ENCODE results near the gene ARSI.

Gene ARSI

DNA sequence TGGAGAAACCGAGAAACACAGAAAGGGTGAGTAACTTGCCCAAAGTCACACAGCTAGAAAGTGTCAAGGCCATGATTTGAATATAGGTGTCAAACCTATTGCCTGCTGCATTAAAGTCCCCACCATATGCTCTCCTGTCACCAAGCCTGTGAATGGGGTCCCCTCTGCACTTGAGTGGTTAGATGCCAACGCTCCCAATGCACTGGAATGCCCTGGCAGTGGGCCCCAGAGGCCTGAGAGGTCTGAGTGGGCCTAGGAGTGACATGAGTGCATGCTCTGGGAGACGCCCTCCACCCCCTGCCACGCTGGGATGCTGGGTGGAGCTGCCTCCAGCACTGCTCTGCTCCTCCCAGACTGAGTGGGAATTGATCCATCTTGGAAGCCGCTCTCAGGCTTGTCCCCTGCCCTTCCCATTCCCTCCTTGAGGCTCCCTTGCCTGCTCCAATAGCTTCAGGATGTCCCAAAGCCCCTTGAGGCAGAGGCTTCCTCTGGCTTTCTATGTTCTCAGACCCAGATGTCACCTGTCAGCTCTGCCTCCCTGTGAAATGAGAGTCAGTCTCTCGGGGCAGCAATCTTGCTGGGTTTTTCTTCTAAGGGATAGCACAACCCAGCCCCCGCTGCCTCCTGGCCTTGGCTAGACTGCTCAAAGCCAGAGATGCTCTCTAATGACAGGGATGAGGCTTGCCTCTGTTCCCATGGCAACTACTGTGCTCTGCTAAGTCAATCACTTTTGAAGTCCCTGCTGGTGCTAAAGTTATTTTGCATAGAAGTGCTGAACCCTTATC, 6.6 kb upstream of the ARSI start:
- H3K27me3 ChIP-seq (replicated peaks in 2 of 5; ENCODE audit: control insufficient read depth in 4 of 5, insufficient read depth in 5 of 5, low read length in 4 of 5): peaks cover 1 to 14% (median 4%) of the 10 kb centered on the region in 5 experiments
- WGBS (ENCODE audit: insufficient coverage): 92% methylated on average over 5 of the region's 7 CpGs
- H3K4me1 ChIP-seq (ENCODE audit: control extremely low read depth in 1 of 4, control insufficient read depth in 4 of 4, insufficient read depth in 4 of 4, low read length in 3 of 4): peaks cover 0 to 2% (median 0%) of the 10 kb centered on the region in 4 experiments
- POLR2A ChIA-PET: no interaction called here
- no peak overlapping the region for H3K27ac ChIP-seq (ENCODE audit: insufficient read depth in 1 of 2, low read depth in 1 of 2, low read length in 2 of 2, poor library complexity in 1 of 2, severe bottlenecking in 2 of 2)
- no peak for DNase-seq
- CTCF ChIA-PET: interaction anchor here (0.7 to 1.3 kb wide), 4 partner anchors 18 to 125 kb away, joined by 3 to 4 read pairs (median 3); no protein-coding TSS in a partner anchor
- H3K9me3 ChIP-seq (ENCODE audit: control extremely low read depth in 1 of 5, control insufficient read depth in 4 of 5, insufficient read depth in 2 of 5, low read depth in 1 of 5, low read length in 4 of 5): no peaks in the 10 kb centered on the region
- no peaks in the 10 kb centered on the region for H3K36me3 ChIP-seq (ENCODE audit: control insufficient read depth in 4 of 4, insufficient read depth in 4 of 4, low read length in 3 of 4)
- no peak overlapping the region for H3K4me3 ChIP-seq (ENCODE audit: control insufficient read depth in 1 of 7, extremely low read depth in 1 of 7, insufficient read depth in 4 of 7, low read depth in 2 of 7, low read length in 6 of 7)

DNA sequence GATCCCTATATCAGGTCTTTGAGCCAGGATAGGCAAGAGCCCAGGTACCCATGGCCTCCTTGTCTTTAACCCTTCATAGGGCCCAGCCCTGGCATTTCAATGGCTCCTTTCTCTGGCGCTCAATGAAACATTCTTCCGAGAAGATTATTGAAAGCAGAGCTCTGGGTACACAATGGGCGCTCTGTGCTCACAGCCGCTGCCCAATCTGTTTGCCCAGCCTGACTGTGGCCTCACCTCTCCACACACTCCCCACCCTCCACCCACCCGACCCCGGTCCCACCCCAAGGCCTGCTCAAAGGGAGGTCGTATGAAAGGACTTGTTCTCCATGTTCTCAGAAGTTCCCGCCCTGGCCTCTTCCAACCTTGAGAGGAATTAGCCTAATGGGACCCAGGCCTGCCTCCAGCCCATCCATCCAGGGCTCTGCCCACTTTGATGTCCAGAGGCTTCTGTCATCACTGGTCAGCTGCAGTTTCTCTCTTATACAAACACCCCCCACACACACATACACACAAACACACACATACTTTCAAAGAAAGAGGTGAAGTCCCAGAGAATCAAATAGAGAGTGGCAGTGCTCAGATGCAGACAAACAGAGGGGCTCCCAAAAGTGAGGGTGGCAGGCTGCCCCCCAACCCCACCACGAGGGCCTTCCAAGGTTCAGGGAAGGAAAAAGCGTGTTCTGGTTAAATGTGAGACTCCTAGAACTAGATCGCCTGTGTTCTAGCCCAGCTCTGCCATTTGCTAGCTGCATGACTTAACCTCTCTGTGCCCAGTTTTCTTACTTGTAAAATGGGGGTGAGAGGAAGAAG, 5.1 kb upstream of the ARSI start:
- no peaks in the 10 kb centered on the region for H3K36me3 ChIP-seq (ENCODE audit: control insufficient read depth in 4 of 4, insufficient read depth in 4 of 4, low read length in 3 of 4)
- H3K4me1 ChIP-seq (ENCODE audit: control extremely low read depth in 1 of 4, control insufficient read depth in 4 of 4, insufficient read depth in 4 of 4, low read length in 3 of 4): peaks cover 0 to 5% (median 1%) of the 10 kb centered on the region in 4 experiments
- CTCF ChIA-PET: interaction anchor here (1.3 to 1.4 kb wide), 2 partner anchors 12 to 25 kb away, joined by 3 to 4 read pairs; no protein-coding TSS in a partner anchor
- no peaks in the 10 kb centered on the region for H3K9me3 ChIP-seq (ENCODE audit: control extremely low read depth in 1 of 5, control insufficient read depth in 4 of 5, insufficient read depth in 2 of 5, low read depth in 1 of 5, low read length in 4 of 5)
- 98% methylated on average over 9 of the region's 11 CpGs for WGBS (ENCODE audit: insufficient coverage)
- H3K4me3 ChIP-seq (ENCODE audit: control insufficient read depth in 1 of 7, extremely low read depth in 1 of 7, insufficient read depth in 4 of 7, low read depth in 2 of 7, low read length in 6 of 7): no peak overlapping the region
- no peak for DNase-seq
- H3K27me3 ChIP-seq (replicated peaks in 2 of 5; ENCODE audit: control insufficient read depth in 4 of 5, insufficient read depth in 5 of 5, low read length in 4 of 5): peaks cover 2 to 26% (median 18%) of the 10 kb centered on the region in 5 experiments
- POLR2A ChIA-PET: no interaction called here
- H3K27ac ChIP-seq (ENCODE audit: insufficient read depth in 1 of 2, low read depth in 1 of 2, low read length in 2 of 2, poor library complexity in 1 of 2, severe bottlenecking in 2 of 2): no peak overlapping the region

DNA sequence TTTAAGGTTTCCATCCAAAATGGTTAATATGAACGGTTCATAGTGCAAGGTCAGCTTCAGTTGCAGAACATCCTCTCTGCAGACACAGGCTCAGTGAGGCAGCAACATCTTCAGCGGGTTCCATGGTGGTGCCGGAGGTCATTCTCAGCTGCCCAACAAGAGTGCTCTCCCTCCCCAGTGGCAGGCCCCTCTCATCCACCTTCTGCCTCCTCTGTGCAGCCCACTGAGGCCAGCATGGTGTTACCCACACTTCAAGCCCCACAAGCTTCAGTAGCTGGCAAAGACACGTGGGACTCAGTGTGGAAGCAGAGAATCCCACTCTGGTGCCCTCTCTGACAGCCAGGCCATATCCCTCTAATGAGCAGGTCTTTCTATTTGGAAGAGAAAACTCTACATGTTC, 4.1 kb upstream of the ARSI start:
- Histone ChIP-seq H3K4me1 (ENCODE audit: control extremely low read depth in 1 of 4, control insufficient read depth in 4 of 4, insufficient read depth in 4 of 4, low read length in 3 of 4) (peaks cover 0 to 15% (median 6%) of the 10 kb centered on the region in 4 experiments), H3K27me3 (replicated peaks in 2 of 5; ENCODE audit: control insufficient read depth in 4 of 5, insufficient read depth in 5 of 5, low read length in 4 of 5) (peaks cover 2 to 34% (median 29%) of the 10 kb centered on the region in 5 experiments), H3K36me3 (ENCODE audit: control insufficient read depth in 4 of 4, insufficient read depth in 4 of 4, low read length in 3 of 4) (no peaks in the 10 kb centered on the region), H3K9me3 (ENCODE audit: control extremely low read depth in 1 of 5, control insufficient read depth in 4 of 5, insufficient read depth in 2 of 5, low read depth in 1 of 5, low read length in 4 of 5) (no peaks in the 10 kb centered on the region), H3K4me3 (ENCODE audit: control insufficient read depth in 1 of 7, extremely low read depth in 1 of 7, insufficient read depth in 4 of 7, low read depth in 2 of 7, low read length in 6 of 7) (no peak overlapping the region), H3K27ac (ENCODE audit: insufficient read depth in 1 of 2, low read depth in 1 of 2, low read length in 2 of 2, poor library complexity in 1 of 2, severe bottlenecking in 2 of 2) (no peak overlapping the region)
- ChIA-PET CTCF (interaction anchor here (1.0 to 1.2 kb wide), 2 partner anchors 19 to 65 kb away, joined by 3 to 4 read pairs; no protein-coding TSS in a partner anchor), POLR2A (no interaction called here)
- WGBS (ENCODE audit: insufficient coverage): 100% methylated on average over 4 of the region's 4 CpGs
- DNase-seq: no peak

DNA sequence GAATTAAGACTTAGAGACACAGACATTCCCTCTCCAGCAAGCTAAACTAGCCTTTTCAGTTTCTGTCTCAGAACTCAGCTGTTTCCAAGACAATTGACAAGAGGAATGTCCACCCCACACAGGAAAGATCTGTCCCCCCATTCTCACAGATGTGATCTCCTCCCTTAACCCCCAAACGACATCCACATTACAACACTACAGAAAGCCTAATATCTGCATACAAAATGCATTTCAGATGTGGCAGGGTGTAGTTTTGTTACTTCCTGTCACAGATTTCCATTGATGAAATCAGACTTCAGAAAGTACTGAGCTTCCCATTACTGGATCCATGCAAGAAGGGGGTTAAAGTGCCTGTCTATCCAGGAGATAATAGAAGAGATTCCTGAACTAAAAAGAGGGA, 2.9 kb upstream of the ARSI start:
- Histone ChIP-seq H3K36me3 (ENCODE audit: control insufficient read depth in 4 of 4, insufficient read depth in 4 of 4, low read length in 3 of 4) (no peaks in the 10 kb centered on the region), H3K27ac (ENCODE audit: insufficient read depth in 1 of 2, low read depth in 1 of 2, low read length in 2 of 2, poor library complexity in 1 of 2, severe bottlenecking in 2 of 2) (no peak overlapping the region), H3K4me1 (ENCODE audit: control extremely low read depth in 1 of 4, control insufficient read depth in 4 of 4, insufficient read depth in 4 of 4, low read length in 3 of 4) (peaks cover 0 to 16% (median 6%) of the 10 kb centered on the region in 4 experiments), H3K9me3 (ENCODE audit: control extremely low read depth in 1 of 5, control insufficient read depth in 4 of 5, insufficient read depth in 2 of 5, low read depth in 1 of 5, low read length in 4 of 5) (no peaks in the 10 kb centered on the region), H3K4me3 (ENCODE audit: control insufficient read depth in 1 of 7, extremely low read depth in 1 of 7, insufficient read depth in 4 of 7, low read depth in 2 of 7, low read length in 6 of 7) (no peak overlapping the region), H3K27me3 (replicated peaks in 2 of 5; ENCODE audit: control insufficient read depth in 4 of 5, insufficient read depth in 5 of 5, low read length in 4 of 5) (peaks cover 5 to 41% (median 34%) of the 10 kb centered on the region in 5 experiments)
- POLR2A ChIA-PET: no interaction called here
- WGBS (ENCODE audit: insufficient coverage): no CpG with 5 or more reads among the region's 1 CpG
- CTCF ChIA-PET: interaction anchor here (0.9 to 1.2 kb wide), 3 partner anchors 20 to 44 kb away, joined by 3 read pairs; no protein-coding TSS in a partner anchor
- DNase-seq: no peak

DNA sequence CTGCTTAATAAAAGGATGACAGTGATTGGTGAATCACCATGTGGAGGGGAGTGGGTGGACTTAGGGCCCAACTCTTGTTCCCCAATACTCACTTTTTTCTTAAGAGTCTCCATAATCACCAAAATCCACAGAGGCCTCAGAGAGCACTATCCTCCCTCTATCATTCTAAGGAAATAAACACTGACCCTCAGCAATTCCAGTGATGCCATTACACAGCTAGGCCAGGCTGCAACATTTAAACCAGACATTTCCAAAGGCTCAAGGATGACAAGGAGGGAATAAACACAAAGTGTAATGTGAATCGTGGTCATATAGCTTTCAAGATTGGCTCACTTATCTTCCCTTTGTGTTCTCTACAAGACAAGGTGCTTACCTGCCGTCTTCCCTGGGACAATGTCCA, 2.4 kb upstream of the ARSI start:
- no peak overlapping the region for H3K27ac ChIP-seq (ENCODE audit: insufficient read depth in 1 of 2, low read depth in 1 of 2, low read length in 2 of 2, poor library complexity in 1 of 2, severe bottlenecking in 2 of 2)
- H3K4me3 ChIP-seq (ENCODE audit: control insufficient read depth in 1 of 7, extremely low read depth in 1 of 7, insufficient read depth in 4 of 7, low read depth in 2 of 7, low read length in 6 of 7): no peak overlapping the region
- 93% methylated on average over 2 of the region's 2 CpGs for WGBS (ENCODE audit: insufficient coverage)
- POLR2A ChIA-PET: no interaction called here
- H3K27me3 ChIP-seq (replicated peaks in 2 of 5; ENCODE audit: control insufficient read depth in 4 of 5, insufficient read depth in 5 of 5, low read length in 4 of 5): peaks cover 5 to 45% (median 34%) of the 10 kb centered on the region in 5 experiments
- H3K9me3 ChIP-seq (ENCODE audit: control extremely low read depth in 1 of 5, control insufficient read depth in 4 of 5, insufficient read depth in 2 of 5, low read depth in 1 of 5, low read length in 4 of 5): no peaks in the 10 kb centered on the region
- peaks cover 0 to 16% (median 6%) of the 10 kb centered on the region in 4 experiments for H3K4me1 ChIP-seq (ENCODE audit: control extremely low read depth in 1 of 4, control insufficient read depth in 4 of 4, insufficient read depth in 4 of 4, low read length in 3 of 4)
- no peak for DNase-seq
- no peaks in the 10 kb centered on the region for H3K36me3 ChIP-seq (ENCODE audit: control insufficient read depth in 4 of 4, insufficient read depth in 4 of 4, low read length in 3 of 4)
- CTCF ChIA-PET: interaction anchor here (0.9 to 1.2 kb wide), 2 partner anchors 26 to 45 kb away, joined by 3 read pairs; no protein-coding TSS in a partner anchor

DNA sequence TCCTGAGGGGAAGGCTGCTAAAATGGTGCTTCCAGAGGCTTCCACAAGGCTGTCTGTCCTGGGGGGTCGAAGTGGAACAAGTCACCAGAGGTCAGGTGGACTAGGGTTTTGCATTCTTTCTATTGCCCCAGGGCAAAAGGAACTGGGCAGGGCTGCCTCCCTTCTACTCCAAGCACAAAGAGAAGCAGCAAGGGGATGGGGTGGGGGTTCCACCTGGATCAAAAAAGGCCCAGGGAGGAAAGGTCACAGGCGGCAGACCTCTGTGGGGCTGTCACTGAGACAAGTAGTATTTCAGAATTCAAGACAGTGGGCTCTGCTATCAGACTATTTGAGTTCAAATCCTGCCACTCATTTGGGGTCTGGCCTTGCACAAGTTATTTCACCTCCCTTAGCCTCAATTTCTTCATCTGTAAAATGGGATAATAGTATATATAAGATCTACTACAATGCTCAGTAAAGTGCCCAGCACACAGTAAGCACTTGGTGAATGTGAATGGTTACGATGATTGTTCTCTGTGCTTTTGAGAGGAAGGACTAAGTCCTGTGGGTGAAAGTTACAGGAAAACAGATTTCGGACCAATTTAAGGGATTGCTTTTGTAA, 1.9 kb upstream of the ARSI start:
- Histone ChIP-seq H3K4me3 (ENCODE audit: control insufficient read depth in 1 of 7, extremely low read depth in 1 of 7, insufficient read depth in 4 of 7, low read depth in 2 of 7, low read length in 6 of 7) (no peak overlapping the region), H3K4me1 (ENCODE audit: control extremely low read depth in 1 of 4, control insufficient read depth in 4 of 4, insufficient read depth in 4 of 4, low read length in 3 of 4) (peaks cover 0 to 16% (median 6%) of the 10 kb centered on the region in 4 experiments), H3K27me3 (replicated peaks in 2 of 5; ENCODE audit: control insufficient read depth in 4 of 5, insufficient read depth in 5 of 5, low read length in 4 of 5) (peaks cover 5 to 47% (median 34%) of the 10 kb centered on the region in 5 experiments), H3K9me3 (ENCODE audit: control extremely low read depth in 1 of 5, control insufficient read depth in 4 of 5, insufficient read depth in 2 of 5, low read depth in 1 of 5, low read length in 4 of 5) (no peaks in the 10 kb centered on the region), H3K36me3 (ENCODE audit: control insufficient read depth in 4 of 4, insufficient read depth in 4 of 4, low read length in 3 of 4) (no peaks in the 10 kb centered on the region), H3K27ac (ENCODE audit: insufficient read depth in 1 of 2, low read depth in 1 of 2, low read length in 2 of 2, poor library complexity in 1 of 2, severe bottlenecking in 2 of 2) (no peak overlapping the region)
- no peak for DNase-seq
- WGBS (ENCODE audit: insufficient coverage): 100% methylated on average over 4 of the region's 4 CpGs
- CTCF ChIA-PET: interaction anchor here (0.9 kb wide), 1 partner anchor 45 kb away, joined by 3 read pairs; no protein-coding TSS in a partner anchor
- POLR2A ChIA-PET: no interaction called here

Measured in common myeloid progenitor, CD34-positive (primary cell).